ENCODE results near the gene OLIG3. TPM values are rescaled to one million over a fixed set of nuclear protein-coding genes. Genes with fewer than 3 reads are reported as not detected.

OLIG3 gene
- total and polyA plus RNA-seq, 5 experiments from 2014 or later: not detected

DNA sequence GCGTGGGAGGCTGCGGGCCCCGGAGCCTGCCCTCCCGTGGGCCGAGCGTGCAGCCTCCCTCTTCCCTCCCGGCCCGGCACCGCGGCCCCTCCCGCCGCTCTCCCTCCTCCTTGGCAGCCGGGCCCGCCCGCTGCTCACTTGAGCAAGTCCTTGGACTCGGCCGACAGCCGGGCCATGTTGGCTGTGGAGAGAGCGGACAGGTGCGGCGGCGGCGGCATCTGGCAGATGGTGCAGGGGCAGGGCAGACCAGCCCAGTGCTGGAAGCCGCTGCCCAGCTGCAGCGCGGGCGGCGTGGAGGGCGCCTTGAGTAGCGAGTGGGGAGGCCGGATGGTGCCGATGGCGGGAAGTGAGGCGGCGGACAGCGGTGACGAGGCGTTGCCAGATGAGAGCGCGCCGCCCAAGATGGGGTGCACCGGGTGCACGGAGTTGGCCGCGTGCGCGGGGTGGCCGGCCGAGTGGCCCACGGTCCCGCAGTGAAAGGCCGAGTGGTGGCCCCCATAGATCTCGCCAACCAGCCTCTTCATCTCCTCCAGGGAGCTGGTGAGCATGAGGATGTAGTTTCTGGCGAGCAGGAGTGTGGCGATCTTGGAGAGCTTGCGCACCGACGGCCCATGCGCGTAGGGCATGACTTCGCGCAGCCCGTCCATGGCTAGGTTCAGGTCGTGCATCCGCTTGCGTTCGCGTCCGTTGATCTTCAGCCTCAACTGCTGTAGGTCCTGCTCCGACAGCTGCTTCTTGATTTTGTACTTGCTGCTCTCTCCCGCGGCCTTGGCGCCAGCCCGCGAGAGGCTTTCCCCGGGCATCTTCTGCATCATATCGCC, 766 bp downstream of the OLIG3 start:
- Mint-ChIP-seq H3K27me3 (peaks cover 54 to 99% (median 77%) of the 10 kb centered on the region in 5 donors), H3K9me3 (peaks cover 0 to 10% (median 0%) of the 10 kb centered on the region in 9 donors), H3K4me3 (peak overlapping the region; percentile 54 to 84 (median 72)), H3K4me1 (peaks cover 20 to 70% (median 69%) of the 10 kb centered on the region in 4 donors), H3K27ac (peak overlapping the region in 1 of 10 donors; percentile 53), H3K36me3 (peaks cover 0 to 12% (median 3%) of the 10 kb centered on the region in 3 donors)
- ATAC-seq (peak in 1 of 2 donors; percentile 20), DNase-seq (peak in 2 of 10 donors; percentile 26 to 33)
- POLR2A ChIA-PET: no interaction called here

DNA sequence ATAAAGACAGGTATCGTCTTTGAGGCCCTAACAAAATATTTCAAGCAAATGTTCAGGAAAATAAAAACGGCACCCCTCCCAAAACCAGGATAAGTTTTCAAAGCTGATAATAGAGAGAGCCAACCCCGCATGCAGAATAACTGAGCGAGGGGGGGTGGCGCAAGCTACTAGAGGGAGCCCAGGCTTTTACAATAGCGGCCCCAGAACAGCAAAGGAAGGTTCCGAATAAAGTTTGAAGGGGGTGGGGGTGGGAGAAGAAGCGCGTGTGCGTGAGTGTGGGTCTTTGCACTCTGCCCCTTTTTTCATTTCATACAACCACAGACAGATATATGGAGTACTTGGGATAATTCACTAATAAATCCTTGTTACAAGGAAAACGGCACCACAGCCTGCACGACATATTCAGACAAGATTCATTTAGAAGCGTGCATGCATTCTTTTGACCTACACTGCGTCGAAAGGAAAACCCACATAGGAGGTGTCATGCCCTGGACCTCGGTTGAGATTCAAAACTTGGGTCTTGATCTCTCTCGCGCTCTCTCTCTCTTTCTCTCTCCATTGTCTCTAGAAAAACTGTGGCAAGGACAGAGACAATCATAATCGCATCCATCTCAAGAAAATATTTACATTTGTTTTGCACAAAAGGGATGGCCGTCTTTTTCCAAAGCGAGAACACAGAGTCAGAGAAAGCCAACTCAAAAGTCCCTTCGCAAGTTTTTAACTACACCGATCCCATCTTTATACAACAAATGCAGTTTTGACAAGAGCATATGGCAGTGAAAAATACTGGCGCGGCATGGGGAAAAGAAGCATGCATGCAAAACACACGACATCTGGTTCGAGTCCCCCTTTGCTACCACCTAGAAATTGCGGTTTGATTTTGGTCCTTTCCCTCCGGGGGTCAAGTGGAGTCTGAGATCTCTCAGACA, 1.6 kb downstream of the OLIG3 start:
- ATAC-seq (no peak), DNase-seq (no peak)
- POLR2A ChIA-PET: no interaction called here
- Mint-ChIP-seq H3K27ac (no peak overlapping the region), H3K36me3 (peaks cover 0 to 12% (median 3%) of the 10 kb centered on the region in 3 donors), H3K27me3 (peaks cover 54 to 99% (median 77%) of the 10 kb centered on the region in 5 donors), H3K9me3 (peaks cover 0 to 10% (median 0%) of the 10 kb centered on the region in 9 donors), H3K4me3 (peak overlapping the region in 9 of 10 donors; percentile 39 to 70 (median 64)), H3K4me1 (peaks cover 18 to 76% (median 71%) of the 10 kb centered on the region in 4 donors)

DNA sequence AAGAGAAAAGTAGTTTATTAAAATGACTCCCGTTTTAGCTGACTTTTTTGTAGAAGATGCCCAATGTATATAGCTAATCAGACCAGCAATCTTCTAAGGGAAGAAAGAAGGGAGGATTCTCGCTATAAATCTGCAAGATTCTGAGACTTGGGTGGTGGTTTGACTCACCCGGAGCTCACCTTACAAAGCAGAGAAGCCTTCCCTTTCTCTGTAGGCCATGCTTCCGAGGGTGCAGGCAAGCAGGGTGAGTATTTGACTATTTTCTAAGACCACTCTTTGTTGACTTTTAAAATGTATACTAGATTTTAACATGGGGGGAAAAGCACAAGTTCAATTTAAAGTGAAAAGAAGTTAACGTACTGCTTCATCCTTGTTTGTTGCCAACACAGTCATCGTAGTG, 2.7 kb downstream of the OLIG3 start:
- POLR2A ChIA-PET: no interaction called here
- H3K36me3 Mint-ChIP-seq: peaks cover 3 to 12% (median 5%) of the 10 kb centered on the region in 3 donors
- H3K4me3 Mint-ChIP-seq: no peak overlapping the region
- no peak overlapping the region for H3K27ac Mint-ChIP-seq
- H3K9me3 Mint-ChIP-seq: peaks cover 0 to 10% (median 0%) of the 10 kb centered on the region in 9 donors
- no peak for ATAC-seq
- no peak for DNase-seq
- peaks cover 20 to 74% (median 66%) of the 10 kb centered on the region in 4 donors for H3K4me1 Mint-ChIP-seq
- H3K27me3 Mint-ChIP-seq: peaks cover 57 to 99% (median 80%) of the 10 kb centered on the region in 5 donors

DNA sequence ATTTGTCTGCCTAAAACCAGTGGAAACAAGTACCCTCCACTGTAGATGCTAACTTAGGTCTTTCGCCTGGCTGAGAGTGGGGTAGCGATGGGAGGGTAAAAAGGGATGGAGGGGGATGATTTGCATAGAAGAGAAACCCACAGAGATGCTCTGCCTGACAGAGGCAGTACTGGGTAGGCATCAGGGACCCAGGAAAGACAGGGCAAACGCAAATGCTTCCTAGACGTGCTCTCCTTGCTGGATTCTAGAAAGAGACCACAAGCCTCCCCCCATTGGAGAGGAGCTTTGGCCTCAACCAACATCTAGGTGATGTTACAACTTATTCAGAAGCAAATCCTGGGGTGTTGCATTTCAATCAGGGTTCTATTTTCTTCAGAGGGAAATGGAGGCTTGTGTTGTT, 3.2 kb downstream of the OLIG3 start:
- peak overlapping the region in 1 of 10 donors; percentile 10 for H3K4me3 Mint-ChIP-seq
- POLR2A ChIA-PET: no interaction called here
- peaks cover 17 to 69% (median 61%) of the 10 kb centered on the region in 4 donors for H3K4me1 Mint-ChIP-seq
- H3K27me3 Mint-ChIP-seq: peaks cover 55 to 99% (median 80%) of the 10 kb centered on the region in 5 donors
- DNase-seq: no peak
- no peak for ATAC-seq
- H3K27ac Mint-ChIP-seq: peak overlapping the region in 1 of 10 donors; percentile 0
- peaks cover 3 to 12% (median 5%) of the 10 kb centered on the region in 3 donors for H3K36me3 Mint-ChIP-seq
- peaks cover 0 to 10% (median 0%) of the 10 kb centered on the region in 9 donors for H3K9me3 Mint-ChIP-seq

DNA sequence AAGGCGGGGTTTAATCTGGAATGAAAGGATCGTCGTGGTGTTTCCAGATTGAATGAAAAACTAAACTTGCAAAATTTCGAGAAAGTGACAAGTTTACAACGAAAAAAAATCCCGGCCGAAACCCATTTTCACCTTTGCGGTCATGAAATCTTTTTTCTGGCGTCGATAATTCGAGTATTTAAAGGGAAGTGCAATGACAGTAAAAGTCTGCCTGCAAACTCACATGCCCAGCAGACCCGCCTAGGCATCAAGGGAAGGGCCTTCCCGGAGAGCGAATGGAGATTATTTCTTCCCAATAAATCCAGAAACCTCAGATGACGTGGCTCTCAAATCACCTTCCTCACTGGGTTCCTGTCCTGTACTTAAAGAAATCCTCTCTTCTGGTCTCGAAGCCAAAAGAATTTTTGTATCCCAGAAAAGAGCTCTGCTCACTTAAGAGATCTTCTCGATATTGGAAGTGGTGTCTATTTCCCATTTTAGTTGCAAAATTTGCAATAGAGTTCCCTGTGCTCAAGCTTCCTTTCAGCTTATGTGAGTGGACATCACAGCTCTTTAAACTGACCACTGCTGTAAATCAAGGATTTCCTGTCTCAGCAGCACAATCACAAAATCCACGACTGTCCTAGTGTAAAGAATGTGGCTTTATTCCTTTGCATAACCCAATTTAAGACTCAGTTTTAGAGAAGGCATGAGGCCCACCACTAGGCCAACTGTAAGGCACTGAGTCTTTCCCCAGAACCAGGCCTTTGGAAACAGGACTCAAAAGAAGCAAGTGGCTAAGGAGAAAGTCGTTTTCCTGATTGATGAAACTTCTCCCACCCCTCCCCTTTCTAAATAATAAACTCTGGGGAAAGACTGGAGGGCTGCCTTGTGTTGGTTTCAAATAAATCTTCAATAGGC, 3.9 kb downstream of the OLIG3 start:
- no peak overlapping the region for H3K27ac Mint-ChIP-seq
- POLR2A ChIA-PET: no interaction called here
- peaks cover 0 to 10% (median 0%) of the 10 kb centered on the region in 9 donors for H3K9me3 Mint-ChIP-seq
- H3K4me1 Mint-ChIP-seq: peaks cover 15 to 62% (median 55%) of the 10 kb centered on the region in 4 donors
- DNase-seq (no peak), ATAC-seq (no peak)
- H3K36me3 Mint-ChIP-seq: peaks cover 3 to 12% (median 5%) of the 10 kb centered on the region in 3 donors
- H3K4me3 Mint-ChIP-seq: peak overlapping the region in 8 of 10 donors; percentile 6 to 78 (median 63)
- H3K27me3 Mint-ChIP-seq: peaks cover 58 to 99% (median 81%) of the 10 kb centered on the region in 5 donors

DNA sequence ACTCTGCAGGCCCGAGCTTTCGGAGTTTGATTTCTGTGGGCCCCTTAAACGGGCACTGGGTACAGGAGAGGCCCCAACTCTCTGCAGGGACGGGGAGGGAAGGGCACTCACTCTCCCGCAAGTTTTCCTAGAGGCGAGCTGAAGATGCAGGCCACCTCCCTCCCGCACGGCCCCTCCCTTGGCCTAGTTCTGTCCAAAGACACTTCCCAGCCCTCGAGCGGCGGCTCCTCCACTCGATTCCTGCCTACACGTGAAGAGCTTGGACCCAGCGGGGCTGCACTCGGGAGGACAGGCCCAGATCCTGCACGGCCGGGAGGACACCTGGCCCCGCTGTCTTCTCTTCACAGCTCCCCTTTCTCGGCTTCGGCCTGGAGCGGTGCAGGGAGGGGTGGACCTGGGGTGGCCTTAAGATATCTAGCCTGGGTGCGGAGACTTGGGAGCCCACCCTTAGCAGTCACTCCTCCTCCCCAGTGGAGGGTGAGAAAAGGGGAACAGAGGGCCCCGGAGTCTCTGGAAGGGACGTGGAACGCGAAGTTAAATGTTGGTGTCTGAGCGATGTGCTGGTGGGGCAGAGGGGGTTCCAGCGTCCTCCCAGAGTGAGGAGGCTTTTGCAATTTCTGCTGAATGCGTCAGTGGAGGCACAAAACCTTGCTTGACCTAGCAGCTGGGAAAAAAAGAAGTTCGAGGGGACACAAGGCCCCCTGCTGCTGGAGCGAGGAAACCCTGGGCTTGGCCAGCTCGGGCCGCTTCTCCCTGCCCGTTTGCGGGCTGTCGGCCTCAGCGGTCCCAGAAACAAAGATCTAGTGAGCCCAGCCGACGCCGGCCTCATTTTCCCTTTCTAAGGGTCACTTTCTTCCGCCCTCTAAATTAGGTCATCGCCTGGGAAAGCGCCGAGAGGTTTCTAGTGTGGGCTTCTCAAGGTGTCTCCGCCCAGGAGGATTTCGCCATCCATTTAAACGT, 4.9 kb downstream of the OLIG3 start:
- peaks cover 0 to 10% (median 0%) of the 10 kb centered on the region in 9 donors for H3K9me3 Mint-ChIP-seq
- ATAC-seq (peak in 1 of 2 donors; percentile 21), DNase-seq (no peak)
- H3K27ac Mint-ChIP-seq: no peak overlapping the region
- peak overlapping the region; percentile 28 to 78 (median 65) for H3K4me3 Mint-ChIP-seq
- peaks cover 11 to 53% (median 47%) of the 10 kb centered on the region in 4 donors for H3K4me1 Mint-ChIP-seq
- H3K36me3 Mint-ChIP-seq: peaks cover 5% of the 10 kb centered on the region in 3 donors
- POLR2A ChIA-PET: interaction anchor here (1.0 kb wide), 1 partner anchor 12 kb away, joined by 3 read pairs; no protein-coding TSS in a partner anchor
- H3K27me3 Mint-ChIP-seq: peaks cover 54 to 92% (median 77%) of the 10 kb centered on the region in 5 donors

DNA sequence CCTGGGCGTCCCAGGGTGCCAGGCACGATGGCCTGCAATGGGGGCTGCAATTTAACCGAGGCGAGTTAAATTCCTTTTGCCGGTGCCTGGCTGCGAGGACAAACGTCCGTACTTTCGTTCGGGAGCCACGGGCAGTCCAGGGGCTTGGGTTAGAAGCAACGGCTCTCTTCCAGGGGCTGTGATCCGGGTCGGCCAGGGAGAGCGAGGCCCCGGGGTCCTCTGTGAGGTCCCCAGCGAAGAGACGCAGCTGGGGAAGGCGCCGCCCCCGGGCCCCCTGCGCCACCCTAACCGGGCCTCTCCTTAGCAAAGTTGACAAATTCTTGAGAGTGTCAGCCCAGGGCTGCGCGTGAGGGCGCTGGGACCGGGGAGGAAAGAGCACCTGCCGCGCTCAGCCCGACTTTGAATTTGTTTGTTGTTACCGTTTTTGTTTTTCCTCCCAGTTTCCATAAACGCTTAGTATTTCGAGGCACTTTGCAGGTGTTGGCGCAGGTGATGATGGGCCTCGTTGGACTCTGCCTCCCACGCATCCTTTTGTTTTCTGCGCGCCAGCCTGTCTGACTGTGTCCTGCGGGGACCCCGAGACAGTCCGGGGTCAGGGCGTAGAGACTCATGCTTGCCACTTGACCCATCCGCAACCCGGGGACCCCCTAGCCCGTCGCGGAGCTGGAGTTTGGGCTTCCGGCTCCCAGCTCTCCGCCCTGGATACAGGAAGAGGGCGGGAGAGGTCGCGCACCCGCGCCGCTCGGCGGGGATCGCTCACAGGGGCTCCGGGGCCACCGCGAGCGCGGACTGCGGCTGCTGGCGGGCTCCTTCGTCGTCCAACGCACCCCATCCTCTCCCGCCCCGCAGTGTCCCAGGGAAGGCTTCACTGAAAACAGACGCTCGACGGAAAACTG, 5.8 kb downstream of the OLIG3 start:
- Mint-ChIP-seq H3K9me3 (peaks cover 0 to 13% (median 0%) of the 10 kb centered on the region in 9 donors), H3K27me3 (peaks cover 54 to 89% (median 80%) of the 10 kb centered on the region in 5 donors), H3K4me3 (peak overlapping the region; percentile 38 to 81 (median 78)), H3K27ac (peak overlapping the region in 1 of 10 donors; percentile 53), H3K4me1 (peaks cover 9 to 44% (median 38%) of the 10 kb centered on the region in 4 donors), H3K36me3 (peaks cover 5% of the 10 kb centered on the region in 3 donors)
- DNase-seq (peak in 2 of 10 donors; percentile 33 to 35), ATAC-seq (peak; percentile 58 to 77)
- POLR2A ChIA-PET: interaction anchor here (1.0 kb wide), 1 partner anchor 13 kb away, joined by 3 read pairs; no protein-coding TSS in a partner anchor

DNA sequence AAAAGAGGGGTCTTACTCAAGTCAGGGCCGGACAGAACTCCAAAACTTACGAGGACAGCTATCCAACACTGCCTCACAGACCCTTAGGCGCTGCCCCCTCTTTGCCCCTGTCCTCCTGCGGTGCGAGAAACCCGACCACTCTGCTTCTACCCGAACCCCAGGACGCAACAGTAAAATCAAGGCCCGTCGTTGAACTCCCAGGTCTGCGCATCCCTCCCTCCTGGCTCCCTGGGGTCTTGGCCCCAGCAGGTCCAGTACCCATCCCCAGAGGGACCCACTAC, 6.4 kb downstream of the OLIG3 start:
- Mint-ChIP-seq H3K27ac (no peak overlapping the region), H3K4me1 (peaks cover 7 to 38% (median 33%) of the 10 kb centered on the region in 4 donors), H3K9me3 (peaks cover 0 to 13% (median 0%) of the 10 kb centered on the region in 9 donors), H3K36me3 (peaks cover 5% of the 10 kb centered on the region in 3 donors), H3K4me3 (peak overlapping the region in 6 of 10 donors; percentile 30 to 79 (median 56)), H3K27me3 (peaks cover 53 to 88% (median 77%) of the 10 kb centered on the region in 5 donors)
- DNase-seq: no peak
- POLR2A ChIA-PET: no interaction called here
- ATAC-seq: peak in 1 of 2 donors; percentile 8

DNA sequence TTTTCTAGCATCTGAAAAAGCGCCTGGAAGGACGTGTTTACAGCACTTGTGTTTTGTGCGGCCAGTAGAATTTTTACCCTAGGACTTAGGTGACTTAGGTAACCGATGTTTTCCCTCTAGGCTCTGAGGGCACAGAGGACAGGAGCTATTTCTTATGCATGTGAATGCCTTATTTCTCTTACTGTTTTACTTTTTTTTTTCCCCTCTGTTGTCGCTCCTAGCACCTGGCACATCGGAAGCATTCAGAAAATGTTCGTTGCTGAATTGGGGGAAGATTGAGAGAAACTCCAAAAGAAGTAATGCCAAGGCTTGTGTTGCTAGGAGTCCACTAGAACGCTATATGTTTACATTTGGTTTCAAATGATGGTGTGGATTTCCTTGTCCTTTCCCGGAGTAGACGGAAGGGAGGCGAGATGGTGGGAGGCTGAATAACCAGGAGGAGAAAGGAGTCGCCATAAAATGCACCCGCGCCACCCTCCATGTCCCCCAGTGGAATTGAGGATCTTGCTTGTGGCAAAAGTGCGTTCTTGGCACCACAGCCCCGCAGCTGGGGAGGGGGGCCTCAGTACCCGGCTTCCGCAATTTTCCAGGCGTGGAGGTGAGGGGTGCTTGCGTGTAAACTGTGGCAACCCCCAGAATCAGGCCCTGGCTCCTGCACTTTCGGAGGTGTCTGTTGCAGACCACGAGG, 6.9 kb downstream of the OLIG3 start:
- POLR2A ChIA-PET: no interaction called here
- Mint-ChIP-seq H3K27ac (peak overlapping the region in 1 of 10 donors; percentile 58), H3K9me3 (peaks cover 0 to 12% (median 0%) of the 10 kb centered on the region in 9 donors), H3K27me3 (peaks cover 48 to 85% (median 72%) of the 10 kb centered on the region in 5 donors), H3K4me3 (peak overlapping the region in 9 of 10 donors; percentile 30 to 79 (median 56)), H3K36me3 (peaks cover 5% of the 10 kb centered on the region in 3 donors), H3K4me1 (peaks cover 7 to 33% (median 29%) of the 10 kb centered on the region in 4 donors)
- DNase-seq: no peak
- no peak for ATAC-seq

Data from naive thymus-derived CD8-positive, alpha-beta T cell (primary cell).